ES-I3 (cell line): ENCODE data around the gene ASTN2.

Experiments used
- H3K36me3 ChIP-seq: 2 replicates; pipeline ENCODE4 v1.6.1; 2013; ENCODE audit warnings: mild to moderate bottlenecking, low read length, control low read depth, moderate library complexity; ENCODE audit not compliant: insufficient read depth
- H3K4me1 ChIP-seq: 2 replicates; pipeline ENCODE4 v1.6.1; 2013; ENCODE audit warnings: mild to moderate bottlenecking, control low read depth, low read length; ENCODE audit not compliant: insufficient read depth
- H3K9ac ChIP-seq: 2 replicates; pipeline ENCODE4 v1.6.1; 2013; ENCODE audit warnings: low read depth, mild to moderate bottlenecking, low read length, moderate library complexity
- H3K9me3 ChIP-seq: 2 replicates; pipeline ENCODE4 v1.6.1; 2013; ENCODE audit warnings: mild to moderate bottlenecking, low read length, moderate library complexity; ENCODE audit not compliant: control insufficient read depth, insufficient read depth

Gene ASTN2

DNA sequence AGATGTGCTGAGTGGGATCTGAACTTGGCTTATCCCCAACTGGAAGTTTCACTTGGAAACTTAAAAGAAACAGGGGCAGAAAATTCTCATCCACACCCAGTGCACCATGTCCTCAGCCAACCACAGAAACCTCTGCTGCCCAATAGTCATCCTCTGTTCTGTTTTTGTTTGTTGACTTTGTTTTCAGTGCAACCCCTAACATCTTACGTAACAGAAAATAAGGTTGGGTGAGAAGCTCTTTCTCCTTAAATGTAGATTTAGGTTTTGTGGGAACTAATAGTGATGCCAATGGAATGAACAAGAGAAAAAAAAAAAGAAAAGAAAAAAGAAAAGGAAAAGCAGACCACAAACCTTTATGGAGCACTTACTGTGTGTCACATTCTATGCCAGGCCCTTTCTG is 998.4 kb downstream of the ASTN2 start:
- H3K4me1 ChIP-seq = no peaks in the 10 kb centered on the region
- no peak overlapping the region for H3K9ac ChIP-seq
- 0 out of 2 replicates have a peak, but pooled peaks cover 3% of the 10 kb centered on the region for H3K36me3 ChIP-seq
- no peaks in the 10 kb centered on the region for H3K9me3 ChIP-seq

- 0 out of 2 replicates have a peak, but pooled peaks cover 3% of the 10 kb centered on the region for H3K36me3 ChIP-seq
- no peaks in the 10 kb centered on the region for H3K9me3 ChIP-seq
Observed at GRCh38 chr9:116414374-116414773, 1000.5 kb downstream of the ASTN2 start.

DNA sequence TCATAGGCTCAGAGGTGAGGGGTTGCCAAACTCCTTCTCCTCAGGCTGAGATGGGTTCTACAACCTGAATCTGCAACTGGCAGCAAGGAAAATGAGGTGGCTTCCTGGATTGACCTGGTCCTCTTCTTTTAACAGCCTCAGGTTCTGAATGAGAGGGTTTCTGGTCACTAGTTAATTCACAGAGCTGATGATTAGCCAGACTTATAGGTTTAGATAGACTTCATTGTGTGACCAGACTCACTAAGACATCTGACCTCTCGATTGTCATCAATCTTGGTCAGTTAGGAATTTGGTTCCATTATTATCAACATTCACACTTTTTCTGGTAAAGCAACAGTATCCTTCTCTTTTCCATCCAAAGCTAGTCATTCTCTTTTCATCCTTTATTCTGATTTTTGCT is 1003.4 kb downstream of the ASTN2 start:
- peaks cover 2% of the 10 kb centered on the region; the same call in 1 of the 2 replicates for H3K36me3 ChIP-seq
- no peaks in the 10 kb centered on the region for H3K4me1 ChIP-seq
- no peak overlapping the region for H3K9ac ChIP-seq
- no peaks in the 10 kb centered on the region for H3K9me3 ChIP-seq

More at GRCh38 chr9:116414374-116414773, 1000.5 kb downstream of the ASTN2 start:
- H3K9ac ChIP-seq = no peak overlapping the region
- H3K4me1 ChIP-seq = no peaks in the 10 kb centered on the region

- H3K9me3 ChIP-seq = no peaks in the 10 kb centered on the region
- H3K36me3 ChIP-seq = peaks cover 2% of the 10 kb centered on the region; the same call in 1 of the 2 replicates
- no peak overlapping the region for H3K9ac ChIP-seq
- no peaks in the 10 kb centered on the region for H3K4me1 ChIP-seq
Observed at GRCh38 chr9:116409638-116410037, 1005.2 kb downstream of the ASTN2 start.

DNA sequence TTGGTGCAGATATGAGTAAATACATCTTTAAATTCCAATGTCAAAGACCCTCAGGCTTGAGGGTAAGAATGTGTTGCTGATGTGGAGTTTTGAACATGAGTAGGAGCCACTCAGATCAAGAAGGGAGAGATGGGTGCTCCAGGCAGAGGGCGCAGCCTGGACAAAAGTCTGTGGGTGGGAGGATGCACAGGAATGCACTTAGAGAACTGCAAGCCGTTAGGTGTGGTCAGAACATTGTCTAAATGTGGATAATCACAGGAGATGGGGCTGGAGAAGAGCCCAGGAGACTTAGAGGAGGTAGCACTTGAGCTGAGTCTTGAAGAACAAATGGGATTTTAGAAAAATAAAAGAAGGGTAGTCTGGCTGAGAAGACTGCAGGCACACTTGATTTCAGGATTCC is 1005.7 kb downstream of the ASTN2 start:
- peaks cover 2% of the 10 kb centered on the region; the same call in 1 of the 2 replicates for H3K36me3 ChIP-seq
- H3K9me3 ChIP-seq = no peaks in the 10 kb centered on the region
- H3K4me1 ChIP-seq = no peaks in the 10 kb centered on the region
- no peak overlapping the region for H3K9ac ChIP-seq

DNA sequence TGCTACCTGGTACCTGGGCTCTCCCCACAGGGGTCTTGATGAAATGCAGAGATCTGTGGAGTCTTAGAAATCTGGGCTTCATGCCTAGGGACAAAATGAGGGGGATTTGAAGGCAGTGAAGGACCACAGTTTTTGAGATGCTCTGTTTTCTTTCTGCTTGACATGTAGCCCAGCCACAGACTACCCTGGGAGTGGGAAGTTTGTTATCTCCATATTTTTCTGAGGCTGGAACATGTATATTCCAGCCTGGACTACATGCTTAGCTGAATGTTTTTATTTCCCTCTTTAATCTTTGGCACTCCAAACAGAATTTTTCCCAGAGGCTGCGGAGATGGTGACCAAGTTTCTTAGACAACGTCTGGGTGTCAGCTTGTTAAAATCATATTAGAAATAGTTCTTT is 1008.4 kb downstream of the ASTN2 start:
- Histone ChIP-seq H3K9ac (no peak overlapping the region), H3K36me3 (peaks cover 2% of the 10 kb centered on the region; the same call in 1 of the 2 replicates), H3K4me1 (no peaks in the 10 kb centered on the region), H3K9me3 (no peaks in the 10 kb centered on the region)

GRCh38 chr9:116405321-116405720 is 1009.5 kb downstream of the ASTN2 start:
- no peaks in the 10 kb centered on the region for H3K4me1 ChIP-seq
- no peak overlapping the region for H3K9ac ChIP-seq
- peaks cover 2% of the 10 kb centered on the region; the same call in 1 of the 2 replicates for H3K36me3 ChIP-seq
- no peaks in the 10 kb centered on the region for H3K9me3 ChIP-seq

- H3K4me1 ChIP-seq = no peaks in the 10 kb centered on the region
Observed at GRCh38 chr9:116404228-116404627, 1010.6 kb downstream of the ASTN2 start.

GRCh38 chr9:116403171-116403570 is 1011.7 kb downstream of the ASTN2 start:
- no peak overlapping the region for H3K9ac ChIP-seq
- H3K36me3 ChIP-seq = peaks cover 2% of the 10 kb centered on the region; the same call in 1 of the 2 replicates
- H3K9me3 ChIP-seq = no peaks in the 10 kb centered on the region
- no peaks in the 10 kb centered on the region for H3K4me1 ChIP-seq

More at GRCh38 chr9:116404228-116404627, 1010.6 kb downstream of the ASTN2 start:
- Histone ChIP-seq H3K36me3 (peaks cover 2% of the 10 kb centered on the region; the same call in 1 of the 2 replicates), H3K9ac (no peak overlapping the region), H3K9me3 (no peaks in the 10 kb centered on the region)

- no peaks in the 10 kb centered on the region for H3K9me3 ChIP-seq
- no peaks in the 10 kb centered on the region; the same call in 1 of the 2 replicates for H3K36me3 ChIP-seq
- H3K4me1 ChIP-seq = no peaks in the 10 kb centered on the region
- no peak overlapping the region for H3K9ac ChIP-seq
Observed at GRCh38 chr9:116395699-116396037, 1019.2 kb downstream of the ASTN2 start.

- H3K4me1 ChIP-seq = no peaks in the 10 kb centered on the region
- no peaks in the 10 kb centered on the region for H3K9me3 ChIP-seq
- H3K9ac ChIP-seq = no peak overlapping the region
- no peaks in the 10 kb centered on the region; the same call in 1 of the 2 replicates for H3K36me3 ChIP-seq
Observed at GRCh38 chr9:116394894-116395698, 1019.8 kb downstream of the ASTN2 start.

DNA sequence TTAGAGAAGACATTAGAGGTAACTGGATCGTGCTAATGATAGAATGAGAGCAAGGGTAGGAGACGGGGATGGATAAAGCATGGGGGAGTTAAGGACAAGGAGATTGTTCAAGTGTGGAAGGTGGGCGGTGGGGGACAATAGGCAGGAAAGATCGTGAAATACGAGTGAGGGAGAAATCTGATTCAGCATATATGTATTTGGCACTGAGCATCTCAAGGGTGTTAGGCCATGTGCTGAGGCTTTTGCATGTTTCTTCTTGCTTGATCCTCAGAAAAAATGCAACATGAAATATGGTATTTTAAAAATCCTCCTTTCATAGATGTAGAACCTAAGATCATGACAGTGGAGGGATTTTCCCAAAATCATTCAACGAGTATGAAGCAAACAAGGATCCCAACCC is 1020.8 kb downstream of the ASTN2 start:
- Histone ChIP-seq H3K36me3 (no peaks in the 10 kb centered on the region; the same call in 1 of the 2 replicates), H3K9ac (no peak overlapping the region), H3K9me3 (no peaks in the 10 kb centered on the region), H3K4me1 (no peaks in the 10 kb centered on the region)

GRCh38 chr9:116393198-116393597 is 1021.7 kb downstream of the ASTN2 start:
- Histone ChIP-seq H3K9me3 (no peaks in the 10 kb centered on the region), H3K9ac (no peak overlapping the region), H3K36me3 (no peaks in the 10 kb centered on the region; the same call in 1 of the 2 replicates), H3K4me1 (no peaks in the 10 kb centered on the region)

GRCh38 chr9:116391306-116391900 is 1023.5 kb downstream of the ASTN2 start:
- Histone ChIP-seq H3K9ac (no peak overlapping the region), H3K36me3 (no peaks in the 10 kb centered on the region)

More at GRCh38 chr9:116391306-116391900, 1023.5 kb downstream of the ASTN2 start:
- Histone ChIP-seq H3K4me1 (no peaks in the 10 kb centered on the region), H3K9me3 (no peaks in the 10 kb centered on the region)
